Fibroblast of lung (primary cell): Measurements from ENCODE around the gene PLA1A.

ENCODE experiments used
- CTCF ChIP-seq, 2 donors: IDR thresholded peaks in 1 of 2; conservative IDR thresholded peaks in 1 of 2; 1 replicate in 1 of 2; 2 replicates in 1 of 2; pipeline ENCODE4 v1.5.1; 2011 to 2012; ENCODE audit warnings: low read length in 2 of 2, control low read depth in 1 of 2, inconsistent platforms in 1 of 2, low read depth in 1 of 2, mild to moderate bottlenecking in 1 of 2
- EZH2 ChIP-seq: IDR thresholded peaks from 2 replicates; pipeline ENCODE4 v1.5.1; 2012; ENCODE audit warnings: low read length, control low read depth, mild to moderate bottlenecking; ENCODE audit errors: missing control alignments

GRCh38 chr3:119558626-119559317 lies 38.9 kb upstream of the PLA1A start:
- TF ChIP-seq CTCF (conservative IDR thresholded peaks at IDR 0.05 in 1 of 2, IDR thresholded peaks at IDR 0.05 in 1 of 2; ENCODE audit: low read depth in 1 of 2, low read length in 2 of 2): no peak
- no peak for TF ChIP-seq EZH2
